ENCODE results near the gene NEURL1.

- no peak for TF ChIP-seq CTCF (IDR thresholded peaks at IDR 0.05)
- TF ChIP-seq EP300 (IDR thresholded peaks at IDR 0.05): no peak
- TF ChIP-seq POLR2AphosphoS5 (IDR thresholded peaks at IDR 0.05): no peak
- no peak for TF ChIP-seq POLR2A (IDR thresholded peaks at IDR 0.05)
These were observed 121.0 kb downstream of the NEURL1 start for GRCh38 chr10:103614306-103615158.

Measured in stomach (tissue), 4 donors.